GM18907 (cell line): ENCODE measurements around the gene UBD.
A peak's percentile ranks its signal among the peaks of the same experiment; 100 is the strongest.

Experiments
- ATAC-seq: cut with Tn5 transposase; IDR thresholded peaks from one replicate; pipeline ENCODE4 v1.9.1; 2021; ENCODE audit warnings: mild to moderate bottlenecking, moderate library complexity; ENCODE audit not compliant: unreplicated experiment

Gene UBD

GRCh38 chr6:29561606-29562181, 2.2 kb upstream of the UBD start:
- ATAC-seq, result no peak

DNA sequence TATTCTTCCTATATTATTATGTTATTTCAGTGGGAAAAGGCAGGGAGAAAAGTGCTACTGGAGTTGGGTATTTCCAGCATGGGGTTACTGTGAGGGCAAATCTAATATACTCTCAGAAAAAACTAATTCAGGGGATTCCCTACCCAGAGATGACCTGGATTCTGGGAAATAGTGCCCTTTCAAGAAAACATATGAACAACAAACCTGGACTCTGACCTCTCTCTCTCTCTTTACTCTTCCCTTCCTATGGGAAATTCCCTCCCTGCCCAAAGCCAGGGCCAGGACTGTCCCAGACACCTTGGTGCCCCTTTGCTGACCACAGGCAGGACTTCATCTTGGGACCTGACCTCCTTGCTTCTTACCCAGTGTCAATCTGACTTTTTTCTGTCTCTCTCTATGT, 1.6 kb upstream of the UBD start:
- ATAC-seq, result no peak

GRCh38 chr6:29558439-29559079, 973 bp downstream of the UBD start:
- no peak for ATAC-seq

DNA sequence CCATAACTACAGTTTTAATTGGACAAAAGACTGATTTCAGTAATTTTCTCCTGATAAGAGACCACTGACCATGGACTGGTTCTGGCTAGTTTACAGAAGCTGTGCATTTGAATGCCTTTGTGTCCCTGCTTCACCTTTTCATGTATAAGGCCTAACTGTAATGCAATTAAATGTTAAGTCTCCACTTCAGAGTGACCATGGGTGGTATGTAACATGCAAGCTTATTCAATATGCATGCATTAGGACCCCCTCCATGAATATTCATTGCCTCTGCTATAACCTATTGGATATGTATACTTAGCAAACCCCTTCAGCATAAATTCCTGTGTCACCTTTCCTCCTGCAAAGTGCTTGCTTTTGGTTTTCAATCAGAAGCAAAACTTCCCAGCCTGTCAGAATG, 2.2 kb downstream of the UBD start:
- ATAC-seq, result no peak

GRCh38 chr6:29554764-29555163, 4.8 kb downstream of the UBD start:
- ATAC-seq, result no peak

DNA sequence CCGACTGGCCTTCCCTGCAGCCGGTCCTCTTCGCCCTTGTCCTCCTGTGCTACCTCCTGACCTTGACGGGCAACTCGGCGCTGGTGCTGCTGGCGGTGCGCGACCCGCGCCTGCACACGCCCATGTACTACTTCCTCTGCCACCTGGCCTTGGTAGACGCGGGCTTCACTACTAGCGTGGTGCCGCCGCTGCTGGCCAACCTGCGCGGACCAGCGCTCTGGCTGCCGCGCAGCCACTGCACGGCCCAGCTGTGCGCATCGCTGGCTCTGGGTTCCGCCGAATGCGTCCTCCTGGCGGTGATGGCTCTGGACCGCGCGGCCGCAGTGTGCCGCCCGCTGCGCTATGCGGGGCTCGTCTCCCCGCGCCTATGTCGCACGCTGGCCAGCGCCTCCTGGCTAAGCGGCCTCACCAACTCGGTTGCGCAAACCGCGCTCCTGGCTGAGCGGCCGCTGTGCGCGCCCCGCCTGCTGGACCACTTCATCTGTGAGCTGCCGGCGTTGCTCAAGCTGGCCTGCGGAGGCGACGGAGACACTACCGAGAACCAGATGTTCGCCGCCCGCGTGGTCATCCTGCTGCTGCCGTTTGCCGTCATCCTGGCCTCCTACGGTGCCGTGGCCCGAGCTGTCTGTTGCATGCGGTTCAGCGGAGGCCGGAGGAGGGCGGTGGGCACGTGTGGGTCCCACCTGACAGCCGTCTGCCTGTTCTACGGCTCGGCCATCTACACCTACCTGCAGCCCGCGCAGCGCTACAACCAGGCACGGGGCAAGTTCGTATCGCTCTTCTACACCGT, 6.1 kb downstream of the UBD start:
- peak; percentile 42 for ATAC-seq

DNA sequence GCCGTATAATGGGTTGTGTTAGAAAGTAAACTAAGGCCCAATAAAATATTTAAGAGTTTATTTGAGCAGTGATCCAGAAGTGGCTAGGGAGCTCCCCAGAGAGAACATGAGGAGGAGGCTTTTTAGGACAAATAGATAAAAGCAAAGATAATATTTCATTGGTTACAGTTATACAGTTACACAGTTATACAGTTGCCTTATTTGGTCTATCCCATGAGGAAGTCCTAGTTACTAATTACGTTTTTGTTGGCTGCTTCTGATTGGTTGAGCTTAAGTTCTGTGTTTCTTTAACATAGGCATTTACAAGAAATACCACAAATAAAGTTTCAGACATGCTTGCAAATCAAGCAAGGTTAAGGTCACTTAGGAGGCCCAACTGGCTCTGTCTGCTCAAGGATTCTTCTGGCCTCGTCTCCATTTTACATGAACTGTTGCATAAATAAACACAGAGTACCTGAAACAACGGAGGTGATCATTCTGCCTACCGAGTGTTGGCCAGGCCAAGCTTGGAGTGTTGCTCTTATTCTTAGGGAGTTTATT, 7.0 kb downstream of the UBD start:
- ATAC-seq, result peak; percentile 79

GRCh38 chr6:29547573-29547972, 12.0 kb downstream of the UBD start:
- ATAC-seq, result no peak

GRCh38 chr6:29537714-29538403, 21.7 kb downstream of the UBD start:
- no peak for ATAC-seq

- no peak for ATAC-seq
These were observed 27.1 kb downstream of the UBD start for GRCh38 chr6:29532320-29532951.

GRCh38 chr6:29531668-29532067, 27.9 kb downstream of the UBD start:
- ATAC-seq, result no peak

DNA sequence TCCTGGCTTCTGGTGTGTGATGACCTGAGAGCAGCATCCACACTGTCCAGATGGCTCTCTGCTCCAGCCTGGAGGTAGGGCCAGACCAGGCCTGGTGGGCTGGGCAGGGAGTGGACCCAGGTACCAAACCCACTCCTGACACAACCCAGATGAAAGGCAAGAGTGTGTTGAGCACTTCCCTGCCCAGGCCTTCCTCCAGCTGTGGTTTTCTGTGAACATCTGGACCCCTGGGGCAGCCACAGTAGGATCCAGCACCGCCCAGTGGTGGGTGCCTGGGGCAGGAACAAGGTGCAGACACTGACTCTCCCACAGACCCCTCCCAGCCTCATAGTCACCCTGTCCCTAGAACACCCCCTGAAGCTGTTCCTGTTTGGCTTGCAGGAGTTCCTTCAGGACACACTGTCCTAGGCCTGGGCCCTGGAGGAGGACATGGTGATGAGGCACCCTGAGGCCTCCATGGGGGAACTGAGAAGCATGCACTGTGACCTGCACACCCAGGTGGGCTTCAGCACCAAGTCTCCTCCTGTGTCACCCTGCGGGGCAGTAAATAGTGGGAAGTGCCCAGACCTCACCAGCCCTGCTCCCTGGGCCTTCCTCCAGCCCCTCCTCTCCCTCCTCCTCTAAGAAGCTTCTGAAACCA, 28.7 kb downstream of the UBD start:
- ATAC-seq, result no peak

DNA sequence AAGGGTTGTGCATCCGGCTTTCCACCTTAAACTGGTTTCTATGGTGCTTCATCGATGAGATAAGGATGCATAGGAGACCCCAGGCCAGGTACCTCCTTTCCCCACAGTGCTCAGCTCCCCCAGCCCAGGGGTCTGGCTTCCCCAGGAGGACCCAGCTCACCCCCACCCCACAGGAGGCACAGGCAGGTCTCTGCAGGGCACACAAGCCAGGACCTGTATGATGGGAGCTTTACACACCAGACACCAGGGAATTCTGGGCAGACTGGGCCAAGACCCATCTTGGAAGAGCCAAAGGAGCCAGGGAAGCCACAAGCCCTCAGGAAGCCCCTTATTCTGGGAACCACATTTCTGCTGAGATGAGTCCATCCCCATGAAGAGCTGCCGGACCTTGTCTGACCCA, 29.6 kb downstream of the UBD start:
- ATAC-seq, result no peak

DNA sequence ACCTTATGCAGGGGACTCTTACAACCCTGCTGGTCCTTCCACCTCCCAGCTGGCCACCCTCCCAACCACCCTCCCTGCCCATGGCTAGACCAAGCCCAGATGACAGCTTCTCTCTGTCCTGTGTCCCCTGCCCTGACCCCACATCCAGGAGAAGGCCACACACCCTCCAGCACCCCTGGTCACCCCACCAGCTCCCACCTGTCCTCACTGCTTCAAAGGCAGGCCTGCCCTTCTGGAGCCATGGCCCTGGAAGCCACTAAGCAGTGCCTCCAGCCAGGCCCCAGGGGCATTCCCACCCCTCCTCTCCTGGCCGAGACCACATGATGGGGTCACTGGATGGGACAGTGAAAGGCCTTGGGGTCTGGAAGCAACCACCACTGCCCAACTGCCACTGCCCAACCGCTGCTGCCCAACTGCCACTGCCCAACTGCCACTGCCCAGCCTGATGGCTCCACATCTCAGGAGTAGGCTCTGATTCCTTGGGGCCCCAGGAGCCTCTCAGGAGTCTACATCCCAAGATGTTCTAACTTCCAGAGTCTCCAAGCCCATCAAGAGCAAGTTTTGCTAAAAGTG, 30.5 kb downstream of the UBD start:
- no peak for ATAC-seq

- ATAC-seq, result no peak
These were observed 31.1 kb downstream of the UBD start for GRCh38 chr6:29528300-29528931.

GRCh38 chr6:29527564-29527963, 32.0 kb downstream of the UBD start:
- no peak for ATAC-seq

- no peak for ATAC-seq
These were observed 32.4 kb downstream of the UBD start for GRCh38 chr6:29527126-29527525.

GRCh38 chr6:29525311-29525639, 34.3 kb downstream of the UBD start:
- no peak for ATAC-seq

- ATAC-seq, result no peak
These were observed 34.9 kb downstream of the UBD start for GRCh38 chr6:29524444-29525310.
